Measurements from ENCODE around the gene MTMR12.

GRCh38 chr5:32343058-32343672 is 30.4 kb upstream of the MTMR12 start:
- TF ChIP-seq CTCF (IDR thresholded peaks at IDR 0.05; ENCODE audit: borderline replicate concordance, extremely low read depth, low read length, poor library complexity, severe bottlenecking) (no peak), EZH2 (IDR thresholded peaks at IDR 0.05; ENCODE audit: borderline replicate concordance, low read depth, low read length, severe bottlenecking) (no peak)
